HFFc6 (cell line): Measurements from ENCODE around the gene BACE1-AS. TPM values are rescaled to one million over a fixed set of nuclear protein-coding genes. Genes with fewer than 3 reads are reported as not detected.

ENCODE experiments used
- DNase-seq: peaks from one replicate; pipeline ENCODE4 v3.0.0-alpha.2; 2018
- H3K27ac Mint-ChIP-seq: 2 replicates; pipeline ENCODE4 v1.8.0; 2020; ENCODE audit warnings: mild to moderate bottlenecking, mixed read lengths
- H3K27me3 Mint-ChIP-seq: 2 replicates; pipeline ENCODE4 v1.8.0; 2021; ENCODE audit warnings: mild to moderate bottlenecking, moderate library complexity, mixed read lengths; ENCODE audit not compliant: insufficient read depth
- H3K36me3 Mint-ChIP-seq: 2 replicates; pipeline ENCODE4 v1.8.0; 2021; ENCODE audit warnings: low read depth, mixed read lengths
- H3K4me1 Mint-ChIP-seq: 2 replicates; pipeline ENCODE4 v1.8.0; 2020; ENCODE audit warnings: low read depth, mixed read lengths
- H3K4me3 Mint-ChIP-seq: 2 replicates; pipeline ENCODE4 v1.8.0; 2020; ENCODE audit warnings: mild to moderate bottlenecking, moderate library complexity, mixed read lengths
- H3K9me3 Mint-ChIP-seq: 2 replicates; pipeline ENCODE4 v1.8.0; 2020; ENCODE audit warnings: mild to moderate bottlenecking, mixed read lengths
- total RNA-seq, 6 experiments: library from RNA; stranded (reverse); fragmentation: NEBNext Ultra II Directional; extraction: Animal tissue kit (Norgen Biotek cat#: 25700); gene quantifications; 2 replicates in 1 of 6; 3 replicates in 5 of 6; pipeline ENCODE4 v1.2.3, GENCODE V29; 2021
- TF ChIP-seq, protein P1 (sequence below): fragments of 200-600 bp; sonication (generic); IDR thresholded peaks from 2 replicates; pipeline ENCODE4 v1.5.0; 2021; ENCODE audit warnings: antibody characterized with exemption, mild to moderate bottlenecking

BACE1-AS gene
- total RNA-seq, 6 experiments from 2014 or later, result 4.3 to 6.4 (median 5.7) TPM

DNA sequence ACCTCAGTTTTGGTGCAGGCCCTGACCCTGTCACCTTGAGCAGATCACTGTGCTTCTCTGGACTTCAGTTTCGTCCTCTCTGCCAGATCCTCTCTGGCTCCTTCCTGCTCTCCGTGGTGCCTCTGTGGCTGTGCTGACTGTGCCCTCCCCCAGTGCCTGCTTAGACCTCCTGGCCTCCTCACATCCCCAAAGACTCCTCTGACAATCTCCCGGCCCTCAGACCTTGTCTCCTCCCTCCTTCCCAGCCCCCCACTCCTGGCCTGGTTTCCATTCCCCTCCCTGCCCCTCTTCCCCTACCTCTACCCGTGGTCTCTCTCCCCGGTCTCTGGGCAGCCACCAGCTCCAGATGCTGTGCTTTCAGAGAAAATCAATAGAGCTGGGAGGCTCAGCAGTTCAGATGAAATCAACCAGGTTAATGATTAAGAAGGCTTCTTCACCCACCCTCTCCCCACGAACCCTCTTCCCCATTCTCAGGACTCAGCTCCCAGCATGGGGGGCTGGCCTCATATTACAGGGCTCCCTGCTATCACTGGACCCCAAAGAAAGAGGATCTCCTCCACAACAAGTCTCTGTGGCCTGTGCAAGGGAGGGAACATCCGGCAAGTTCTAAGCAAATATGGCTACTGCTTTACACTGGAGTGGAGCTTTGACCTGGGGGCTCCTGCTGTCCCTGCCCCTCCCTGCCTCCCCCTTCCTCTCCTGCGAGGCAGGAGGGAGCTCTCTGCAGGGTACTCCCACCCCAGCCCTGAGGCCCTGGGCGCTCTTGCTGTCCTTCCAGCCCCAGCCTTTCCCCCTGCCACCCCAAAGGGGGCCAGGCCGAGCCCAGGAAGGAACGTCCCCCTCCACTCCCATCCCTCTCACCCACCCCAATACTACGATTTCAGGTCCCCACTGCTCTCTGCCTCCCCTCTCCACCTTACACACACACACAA, 8.5 kb downstream of the BACE1-AS start:
- peaks cover 21% of the 10 kb centered on the region for H3K4me1 Mint-ChIP-seq
- DNase-seq, result no peak
- H3K27ac Mint-ChIP-seq, result peak overlapping the region; percentile 44
- no peak overlapping the region for H3K4me3 Mint-ChIP-seq
- H3K27me3 Mint-ChIP-seq, result peaks cover 2% of the 10 kb centered on the region
- TF ChIP-seq, protein P1, sequence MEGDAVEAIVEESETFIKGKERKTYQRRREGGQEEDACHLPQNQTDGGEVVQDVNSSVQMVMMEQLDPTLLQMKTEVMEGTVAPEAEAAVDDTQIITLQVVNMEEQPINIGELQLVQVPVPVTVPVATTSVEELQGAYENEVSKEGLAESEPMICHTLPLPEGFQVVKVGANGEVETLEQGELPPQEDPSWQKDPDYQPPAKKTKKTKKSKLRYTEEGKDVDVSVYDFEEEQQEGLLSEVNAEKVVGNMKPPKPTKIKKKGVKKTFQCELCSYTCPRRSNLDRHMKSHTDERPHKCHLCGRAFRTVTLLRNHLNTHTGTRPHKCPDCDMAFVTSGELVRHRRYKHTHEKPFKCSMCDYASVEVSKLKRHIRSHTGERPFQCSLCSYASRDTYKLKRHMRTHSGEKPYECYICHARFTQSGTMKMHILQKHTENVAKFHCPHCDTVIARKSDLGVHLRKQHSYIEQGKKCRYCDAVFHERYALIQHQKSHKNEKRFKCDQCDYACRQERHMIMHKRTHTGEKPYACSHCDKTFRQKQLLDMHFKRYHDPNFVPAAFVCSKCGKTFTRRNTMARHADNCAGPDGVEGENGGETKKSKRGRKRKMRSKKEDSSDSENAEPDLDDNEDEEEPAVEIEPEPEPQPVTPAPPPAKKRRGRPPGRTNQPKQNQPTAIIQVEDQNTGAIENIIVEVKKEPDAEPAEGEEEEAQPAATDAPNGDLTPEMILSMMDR, result no peak
- H3K36me3 Mint-ChIP-seq, result peaks cover 4% of the 10 kb centered on the region; the same call in 1 of the 2 replicates
- H3K9me3 Mint-ChIP-seq, result no peaks in the 10 kb centered on the region

DNA sequence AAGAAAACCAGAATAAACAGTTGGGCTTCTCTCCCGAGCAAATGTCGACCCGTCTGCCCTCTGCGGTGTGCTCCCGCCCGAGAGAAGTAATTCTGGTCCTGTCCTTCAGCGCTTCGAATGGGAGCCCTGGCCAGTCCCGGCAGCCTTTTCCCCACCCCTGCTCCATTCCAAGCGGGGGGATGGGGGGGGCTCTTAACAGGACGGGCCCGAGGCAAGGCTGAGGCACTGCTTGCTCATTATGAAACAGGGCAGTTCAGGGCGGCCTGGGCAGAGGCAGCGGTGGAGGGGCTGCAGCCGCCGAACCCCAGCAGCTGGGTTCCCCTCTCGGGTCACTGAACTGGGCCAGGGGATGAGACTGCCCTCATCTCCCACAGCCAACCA, 9.1 kb downstream of the BACE1-AS start:
- peaks cover 21% of the 10 kb centered on the region for H3K4me1 Mint-ChIP-seq
- no peak overlapping the region for H3K4me3 Mint-ChIP-seq
- H3K9me3 Mint-ChIP-seq, result no peaks in the 10 kb centered on the region
- peaks cover 4% of the 10 kb centered on the region; the same call in 1 of the 2 replicates for H3K36me3 Mint-ChIP-seq
- H3K27ac Mint-ChIP-seq, result peak overlapping the region; percentile 44
- TF ChIP-seq, protein P1, result no peak
- peak; percentile 7 for DNase-seq
- peaks cover under 1% of the 10 kb centered on the region for H3K27me3 Mint-ChIP-seq

DNA sequence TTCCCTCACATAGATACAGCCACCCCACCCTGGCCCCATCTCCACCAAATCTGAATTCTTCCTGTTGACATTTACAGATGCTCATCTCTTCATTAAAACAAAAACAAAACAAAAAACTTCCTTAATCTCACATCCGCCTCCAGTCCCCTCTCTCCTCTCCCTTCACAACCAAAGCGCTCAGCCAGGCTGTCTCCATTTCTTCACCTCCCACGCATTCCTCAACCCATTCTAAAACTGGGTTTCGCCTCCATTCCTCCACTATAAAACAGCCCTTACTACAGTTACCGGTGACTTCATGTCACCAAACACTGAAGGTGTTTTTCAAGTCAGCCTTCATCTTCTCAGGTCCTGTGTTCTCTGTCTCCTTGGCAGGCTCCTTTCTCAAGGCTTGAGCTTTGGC, 9.6 kb downstream of the BACE1-AS start:
- TF ChIP-seq, protein P1, result no peak
- Mint-ChIP-seq H3K27ac (peak overlapping the region; percentile 49), H3K4me1 (peaks cover 21% of the 10 kb centered on the region), H3K4me3 (peak overlapping the region; percentile 14), H3K36me3 (peaks cover 4% of the 10 kb centered on the region; the same call in 1 of the 2 replicates), H3K9me3 (no peaks in the 10 kb centered on the region), H3K27me3 (no peaks in the 10 kb centered on the region; the same call in none of the 2 replicates)
- DNase-seq, result no peak

DNA sequence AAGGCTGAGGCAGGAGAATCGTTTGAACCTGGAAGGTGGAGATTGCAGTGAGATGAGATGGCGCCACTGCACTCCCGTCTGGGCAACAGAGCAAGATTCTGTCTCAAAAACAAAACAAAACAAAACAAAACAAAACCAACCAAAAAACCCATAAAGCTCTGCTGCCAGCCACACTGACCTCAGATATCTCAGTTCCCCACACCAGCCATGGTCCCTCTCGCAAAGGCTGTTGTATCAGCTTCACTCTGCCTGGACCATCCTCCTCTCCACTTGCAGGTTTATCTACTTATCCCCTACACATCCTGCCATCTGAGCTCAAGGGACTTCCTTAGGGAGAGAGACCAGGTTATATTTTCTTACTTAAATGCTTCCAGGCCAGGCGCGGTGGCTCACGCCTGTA, 11.1 kb downstream of the BACE1-AS start:
- TF ChIP-seq, protein P1, result no peak
- H3K9me3 Mint-ChIP-seq, result no peaks in the 10 kb centered on the region
- H3K4me3 Mint-ChIP-seq, result no peak overlapping the region
- H3K27me3 Mint-ChIP-seq, result no peaks in the 10 kb centered on the region; the same call in 1 of the 2 replicates
- no peak for DNase-seq
- H3K27ac Mint-ChIP-seq, result no peak overlapping the region
- H3K4me1 Mint-ChIP-seq, result peaks cover 21% of the 10 kb centered on the region
- H3K36me3 Mint-ChIP-seq, result no peaks in the 10 kb centered on the region; the same call in 1 of the 2 replicates

DNA sequence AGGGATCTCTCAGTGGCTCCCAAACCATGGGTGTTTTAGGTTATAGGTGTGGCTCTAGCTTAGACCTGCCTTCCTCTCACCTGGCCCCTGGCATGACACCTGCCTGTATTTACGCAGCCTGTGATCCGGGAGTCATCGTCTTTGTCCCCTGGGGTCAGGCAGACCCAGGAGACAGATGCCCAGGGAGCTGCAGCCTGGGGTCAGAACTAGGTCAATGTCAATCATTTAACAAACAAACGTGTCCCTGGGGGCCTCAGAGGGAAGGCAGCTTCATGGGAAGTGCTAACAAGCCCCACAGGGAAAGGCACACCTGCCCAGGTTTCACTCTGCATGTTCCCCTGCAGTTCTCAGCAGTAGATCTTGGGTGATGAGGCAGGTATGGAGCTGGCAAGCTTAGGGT, 12.0 kb downstream of the BACE1-AS start:
- no peak for DNase-seq
- peaks cover 21% of the 10 kb centered on the region for H3K4me1 Mint-ChIP-seq
- H3K4me3 Mint-ChIP-seq, result no peak overlapping the region
- no peaks in the 10 kb centered on the region for H3K9me3 Mint-ChIP-seq
- H3K36me3 Mint-ChIP-seq, result no peaks in the 10 kb centered on the region; the same call in 1 of the 2 replicates
- no peaks in the 10 kb centered on the region; the same call in 1 of the 2 replicates for H3K27me3 Mint-ChIP-seq
- H3K27ac Mint-ChIP-seq, result no peak overlapping the region
- TF ChIP-seq, protein P1, result no peak
